HCT116 (cell line): ENCODE measurements around the gene PWWP2B. TPM values are rescaled to one million over a fixed set of nuclear protein-coding genes. Genes with fewer than 3 reads are reported as not detected.
A peak's percentile ranks its signal among the peaks of the same experiment; 100 is the strongest.

Source experiments
- ATAC-seq: fragments of 200-7000 bp; cut with Tn5 transposase; 2 replicates; pipeline ENCODE4 v1.9.1; 2020; ENCODE audit warnings: mild to moderate bottlenecking, moderate library complexity
- BruUV-seq: library from RNA; stranded (reverse); fragments of 400-500 nt; replicated peaks from 2 replicates; lab custom pipeline; 2021; lab: Mats Ljungman, UMichigan
- CTCF ChIA-PET: fragments of 300-600 bp; sonication (Branson Sonifier 250); formaldehyde crosslinking; loops from one replicate; lab custom pipeline; 2021; ENCODE audit warnings: antibody characterized with exemption; lab: Charles Lee
- POLR2A ChIA-PET: fragments of 300-600, 350-600 bp; sonication (Branson Sonifier 250); formaldehyde crosslinking; loops from one replicate; lab custom pipeline; 2021; ENCODE audit warnings: antibody characterized with exemption; lab: Charles Lee
- RAD21 ChIA-PET, 2 experiments: fragments of 300-600 bp; sonication (Branson Sonifier 250); formaldehyde crosslinking; loops; one replicate each; lab custom pipeline; 2023; ENCODE audit warnings: low total read pairs in 2 of 2; ENCODE audit not compliant: uncharacterized antibody in 2 of 2, unreplicated experiment in 2 of 2, low non-redundant PET in 1 of 2; lab: Charles Lee
- DNase-seq: peaks from one replicate; pipeline ENCODE4 v3.0.0-alpha.2; 2010; ENCODE audit warnings: low read depth, low spot score
- H2AFZ ChIP-seq: fragments of 200-600 bp; shearing (Covaris generic), sonication (generic); 2 replicates; pipeline ENCODE4 v1.6.1; 2017; ENCODE audit warnings: low read depth, mixed run types, mixed read lengths, antibody characterized with exemption, low read length; ENCODE audit not compliant: poor library complexity, severe bottlenecking
- H3K27ac ChIP-seq: 2 replicates; pipeline ENCODE4 v1.5.1; 2012; ENCODE audit warnings: low read depth, low read length
- H3K27me3 ChIP-seq: fragments of 200-600 bp; sonication (generic); 2 replicates; pipeline ENCODE4 v1.6.1; 2016; ENCODE audit warnings: mixed run types, low read length, mixed read lengths; ENCODE audit not compliant: insufficient read depth
- H3K36me3 ChIP-seq, 2 experiments: fragments of 200-500 bp in 1 of 2; fragments of 200-600 bp in 1 of 2; sonication (Bioruptor generic) in 1 of 2; sonication (generic) in 1 of 2; 2 replicates each; pipeline versions ENCODE4 v1.5.1 to v1.6.1; 2014 to 2016; ENCODE audit warnings: low read length in 2 of 2, inconsistent platforms in 1 of 2, mixed read lengths in 1 of 2, mixed run types in 1 of 2; ENCODE audit not compliant: insufficient read depth in 2 of 2, control insufficient read depth in 1 of 2
- H3K4me1 ChIP-seq, 2 experiments: fragments of 200-600 bp in 1 of 2; sonication (generic) in 1 of 2; 2 replicates each; pipeline versions ENCODE4 v1.5.1 to v1.6.1; 2012 to 2017; ENCODE audit warnings: low read length in 2 of 2, inconsistent platforms in 1 of 2, mild to moderate bottlenecking in 1 of 2, mixed read lengths in 1 of 2, mixed run types in 1 of 2, moderate library complexity in 1 of 2; ENCODE audit not compliant: insufficient read depth in 2 of 2, control insufficient read depth in 1 of 2
- H3K4me2 ChIP-seq: fragments of 200-600 bp; sonication (generic); 2 replicates; pipeline ENCODE4 v1.6.1; 2017; ENCODE audit warnings: mixed run types, low read length, mixed read lengths
- H3K4me3 ChIP-seq, 2 experiments: fragments of 200-600 bp in 1 of 2; sonication (generic) in 1 of 2; replicated peaks in 1 of 2; 2 replicates each; pipeline ENCODE4 v1.5.1; 2011 to 2016; ENCODE audit warnings: low read length in 2 of 2, control low read depth in 1 of 2, low read depth in 1 of 2, mild to moderate bottlenecking in 1 of 2, mixed read lengths in 1 of 2, mixed run types in 1 of 2
- H3K79me2 ChIP-seq: fragments of 200-600 bp; sonication (generic); 2 replicates; pipeline ENCODE4 v1.6.1; 2017; ENCODE audit warnings: mild to moderate bottlenecking, mixed run types, low read length, moderate library complexity, mixed read lengths; ENCODE audit not compliant: insufficient read depth
- H3K9ac ChIP-seq: fragments of 200-600 bp; sonication (generic); 2 replicates; pipeline ENCODE4 v1.6.1; 2016; ENCODE audit warnings: low read length, mixed read lengths
- H3K9me2 ChIP-seq: fragments of 200-600 bp; sonication (generic), shearing (Covaris generic); 2 replicates; pipeline ENCODE4 v1.6.1; 2017; ENCODE audit warnings: mixed run types, mild to moderate bottlenecking, moderate library complexity; ENCODE audit not compliant: insufficient read depth
- H3K9me3 ChIP-seq, 2 experiments: fragments of 200-500 bp in 1 of 2; fragments of 200-600 bp in 1 of 2; sonication (Bioruptor generic) in 1 of 2; sonication (generic) in 1 of 2; 2 replicates each; pipeline ENCODE4 v1.6.1; 2014 to 2017; ENCODE audit warnings: low read length in 2 of 2, mixed read lengths in 2 of 2, inconsistent platforms in 1 of 2, low read depth in 1 of 2, mild to moderate bottlenecking in 1 of 2, mixed run types in 1 of 2, moderate library complexity in 1 of 2; ENCODE audit not compliant: control insufficient read depth in 1 of 2, insufficient read depth in 1 of 2
- H4K20me1 ChIP-seq: fragments of 200-600 bp; sonication (generic), shearing (Covaris generic); 2 replicates; pipeline ENCODE4 v1.6.1; 2017; ENCODE audit warnings: mixed run types, mild to moderate bottlenecking, moderate library complexity; ENCODE audit not compliant: insufficient read depth
- CEBPB ChIP-seq: IDR thresholded peaks from 2 replicates; pipeline ENCODE4 v1.6.1; 2012; ENCODE audit warnings: low read depth
- EZH2 ChIP-seq: fragments of 200-600 bp; sonication (generic); IDR thresholded peaks from 2 replicates; pipeline ENCODE4 v1.6.1; 2017; ENCODE audit warnings: antibody characterized with exemption, mixed run types
- EZH2phosphoT487 ChIP-seq: fragments of 200-600 bp; IDR thresholded peaks from 2 replicates; pipeline ENCODE4 v1.6.1; 2018; ENCODE audit warnings: antibody characterized with exemption, borderline replicate concordance
- JUND ChIP-seq: IDR thresholded peaks from 2 replicates; pipeline ENCODE4 v1.6.1; 2012
- POLR2AphosphoS5 ChIP-seq: IDR thresholded peaks from 2 replicates; pipeline ENCODE4 v1.6.1; 2011; ENCODE audit warnings: mild to moderate bottlenecking, low read depth, low read length, moderate library complexity
- SIN3A ChIP-seq: IDR thresholded peaks from 2 replicates; pipeline ENCODE4 v1.6.1; 2012; ENCODE audit warnings: low read depth
- TCF7L2 ChIP-seq: IDR thresholded peaks from 2 replicates; pipeline ENCODE4 v1.7.0; 2011; ENCODE audit warnings: borderline replicate concordance, inconsistent platforms; ENCODE audit not compliant: insufficient read depth, insufficient read length; ENCODE audit errors: extremely low read depth
- intact Hi-C: fragments of 100-400 bp; cut with micrococcal nuclease; formaldehyde crosslinking; loops from 2 replicates; pipeline ENCODE4 v1.10.0; 2022
- total RNA-seq: library from RNA; stranded (reverse); gene quantifications from one replicate; pipeline ENCODE4 v1.2.1, GENCODE V29; 2021; ENCODE audit not compliant: unreplicated experiment
- TF ChIP-seq, protein P1 (sequence below): IDR thresholded peaks from 2 replicates; pipeline ENCODE4 v1.6.1; 2012; ENCODE audit warnings: low read depth
- TF ChIP-seq, protein P2 (sequence below): IDR thresholded peaks from 2 replicates; pipeline ENCODE4 v1.6.1; 2012
- TF ChIP-seq, protein P3 (sequence below), 3 experiments: fragments of 200-600 bp in 1 of 3; sonication (generic) in 1 of 3; IDR thresholded peaks in 2 of 3; conservative IDR thresholded peaks in 1 of 3; 2 replicates each; pipeline ENCODE4 v1.5.1; 2012 to 2017; ENCODE audit warnings: low read depth in 2 of 3, low read length in 2 of 3, antibody characterized with exemption in 1 of 3, borderline replicate concordance in 1 of 3, control low read depth in 1 of 3, mild to moderate bottlenecking in 1 of 3, mixed read lengths in 1 of 3, mixed run types in 1 of 3, moderate library complexity in 1 of 3; ENCODE audit not compliant: insufficient read depth in 1 of 3

PWWP2B gene
- total RNA-seq, 1 experiment from 2014 or later, result 13.9 TPM

DNA sequence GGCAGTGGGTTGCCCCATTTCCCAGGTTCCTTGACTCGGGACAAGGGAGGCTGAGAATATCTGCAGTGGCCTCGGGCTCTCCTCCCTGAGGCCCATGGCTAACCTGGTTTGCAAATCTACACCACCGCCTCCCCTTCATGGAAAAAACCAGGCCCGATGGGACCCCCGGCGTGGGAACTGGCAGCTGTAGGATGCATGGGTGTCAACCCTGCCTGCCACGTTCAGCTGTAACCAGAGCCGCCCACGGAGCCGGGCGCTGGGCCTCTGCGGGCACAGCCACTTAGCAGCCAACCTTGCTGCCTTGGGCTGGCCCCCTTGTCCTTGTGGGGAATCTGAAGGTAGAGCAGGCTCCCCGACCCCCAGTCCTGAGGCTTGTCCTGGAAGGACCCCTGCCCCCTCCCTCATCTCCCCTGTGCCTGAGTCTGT is 1.6 kb downstream of the PWWP2B start:
- H3K9ac ChIP-seq, result peak overlapping the region; percentile 79
- no peaks in the 10 kb centered on the region for H3K36me3 ChIP-seq
- no TSS peak for BruUV-seq
- peak overlapping the region; percentile 82 for H3K4me2 ChIP-seq
- intact Hi-C loops, result no loop called here
- H3K9me2 ChIP-seq, result no peaks in the 10 kb centered on the region
- no peaks in the 10 kb centered on the region for H3K9me3 ChIP-seq
- H4K20me1 ChIP-seq, result no peaks in the 10 kb centered on the region
- peak overlapping the region; percentile 79 for H3K27ac ChIP-seq
- no peaks in the 10 kb centered on the region for H3K27me3 ChIP-seq
- H2AFZ ChIP-seq, result no peak overlapping the region
- H3K4me1 ChIP-seq, result peaks cover 11 to 32% of the 10 kb centered on the region in 2 experiments
- H3K4me3 ChIP-seq, result peak overlapping the region; percentile 60 to 63
- TF ChIP-seq, protein P1, sequence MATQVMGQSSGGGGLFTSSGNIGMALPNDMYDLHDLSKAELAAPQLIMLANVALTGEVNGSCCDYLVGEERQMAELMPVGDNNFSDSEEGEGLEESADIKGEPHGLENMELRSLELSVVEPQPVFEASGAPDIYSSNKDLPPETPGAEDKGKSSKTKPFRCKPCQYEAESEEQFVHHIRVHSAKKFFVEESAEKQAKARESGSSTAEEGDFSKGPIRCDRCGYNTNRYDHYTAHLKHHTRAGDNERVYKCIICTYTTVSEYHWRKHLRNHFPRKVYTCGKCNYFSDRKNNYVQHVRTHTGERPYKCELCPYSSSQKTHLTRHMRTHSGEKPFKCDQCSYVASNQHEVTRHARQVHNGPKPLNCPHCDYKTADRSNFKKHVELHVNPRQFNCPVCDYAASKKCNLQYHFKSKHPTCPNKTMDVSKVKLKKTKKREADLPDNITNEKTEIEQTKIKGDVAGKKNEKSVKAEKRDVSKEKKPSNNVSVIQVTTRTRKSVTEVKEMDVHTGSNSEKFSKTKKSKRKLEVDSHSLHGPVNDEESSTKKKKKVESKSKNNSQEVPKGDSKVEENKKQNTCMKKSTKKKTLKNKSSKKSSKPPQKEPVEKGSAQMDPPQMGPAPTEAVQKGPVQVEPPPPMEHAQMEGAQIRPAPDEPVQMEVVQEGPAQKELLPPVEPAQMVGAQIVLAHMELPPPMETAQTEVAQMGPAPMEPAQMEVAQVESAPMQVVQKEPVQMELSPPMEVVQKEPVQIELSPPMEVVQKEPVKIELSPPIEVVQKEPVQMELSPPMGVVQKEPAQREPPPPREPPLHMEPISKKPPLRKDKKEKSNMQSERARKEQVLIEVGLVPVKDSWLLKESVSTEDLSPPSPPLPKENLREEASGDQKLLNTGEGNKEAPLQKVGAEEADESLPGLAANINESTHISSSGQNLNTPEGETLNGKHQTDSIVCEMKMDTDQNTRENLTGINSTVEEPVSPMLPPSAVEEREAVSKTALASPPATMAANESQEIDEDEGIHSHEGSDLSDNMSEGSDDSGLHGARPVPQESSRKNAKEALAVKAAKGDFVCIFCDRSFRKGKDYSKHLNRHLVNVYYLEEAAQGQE, result no peak
- ChIA-PET POLR2A (no interaction called here), CTCF (no interaction called here), RAD21 (no interaction called here)
- ATAC-seq, result no peak
- peaks cover 47% of the 10 kb centered on the region for H3K79me2 ChIP-seq
- no peak for DNase-seq

DNA sequence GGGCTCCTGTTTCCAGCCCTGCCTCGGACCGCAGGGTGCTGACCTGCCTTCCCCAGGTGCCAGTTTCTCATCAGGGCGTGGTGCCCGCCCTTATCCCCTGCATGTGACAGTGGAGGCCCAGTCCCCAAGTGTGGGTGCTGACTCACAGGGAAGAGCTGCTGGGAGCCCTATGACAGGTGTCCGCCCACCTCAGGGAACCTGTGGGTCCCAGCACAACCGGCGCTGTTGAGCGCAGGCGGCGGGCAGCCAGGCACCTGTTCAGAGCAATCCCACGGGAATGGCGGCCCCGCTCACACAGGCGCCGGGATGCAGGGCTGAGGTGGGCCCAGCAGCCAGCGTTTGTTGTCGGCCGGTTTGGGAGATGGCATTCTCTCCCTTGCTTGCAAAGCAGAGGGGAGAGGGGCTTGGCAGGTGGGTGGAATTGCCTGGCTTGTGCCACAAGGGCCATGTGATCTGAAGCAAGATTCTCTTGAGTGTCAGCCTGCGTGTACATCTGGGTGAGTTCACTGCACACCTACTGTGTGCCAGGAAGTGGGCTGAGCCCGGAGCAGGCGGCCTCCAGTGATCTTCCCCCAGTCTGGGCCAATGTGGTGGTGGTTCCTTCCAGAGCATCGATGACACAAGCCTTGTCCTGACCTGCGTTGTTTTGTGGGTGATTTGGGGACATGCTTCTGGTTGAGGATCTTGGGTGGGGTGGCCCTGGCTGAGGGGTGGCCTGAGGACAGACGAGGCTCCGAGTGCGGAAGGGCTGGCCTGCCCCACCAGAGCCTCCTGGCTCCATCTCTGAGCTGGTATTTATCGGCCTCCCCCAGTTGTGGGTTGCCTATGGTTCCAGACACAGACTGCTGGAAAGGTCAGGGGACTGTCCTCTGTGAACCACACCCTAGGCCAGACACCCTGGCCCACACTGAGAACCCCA is 2.4 kb downstream of the PWWP2B start:
- Histone ChIP-seq H2AFZ (no peak overlapping the region), H4K20me1 (no peaks in the 10 kb centered on the region), H3K79me2 (peaks cover 49% of the 10 kb centered on the region), H3K9ac (peak overlapping the region; percentile 79; the same call in 1 of the 2 replicates), H3K36me3 (no peaks in the 10 kb centered on the region), H3K4me2 (0 out of 2 replicates have a peak overlapping the region, but pooled peaks have one; percentile 82), H3K9me2 (no peaks in the 10 kb centered on the region), H3K9me3 (no peaks in the 10 kb centered on the region), H3K4me1 (peaks cover 11 to 30% of the 10 kb centered on the region in 2 experiments), H3K27me3 (no peaks in the 10 kb centered on the region), H3K27ac (no peak overlapping the region; the same call in 1 of the 2 replicates), H3K4me3 (no peak overlapping the region)
- BruUV-seq, result no TSS peak
- ChIA-PET CTCF (no interaction called here), POLR2A (no interaction called here), RAD21 (no interaction called here)
- DNase-seq (no peak), ATAC-seq (no peak)
- intact Hi-C loops, result no loop called here
- TF ChIP-seq EZH2phosphoT487 (no peak), EZH2 (no peak), JUND (no peak), TCF7L2 (no peak), POLR2AphosphoS5 (no peak), SIN3A (no peak), CEBPB (no peak)
- TF ChIP-seq, protein P2, sequence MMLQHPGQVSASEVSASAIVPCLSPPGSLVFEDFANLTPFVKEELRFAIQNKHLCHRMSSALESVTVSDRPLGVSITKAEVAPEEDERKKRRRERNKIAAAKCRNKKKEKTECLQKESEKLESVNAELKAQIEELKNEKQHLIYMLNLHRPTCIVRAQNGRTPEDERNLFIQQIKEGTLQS, result no peak
- TF ChIP-seq, protein P3, sequence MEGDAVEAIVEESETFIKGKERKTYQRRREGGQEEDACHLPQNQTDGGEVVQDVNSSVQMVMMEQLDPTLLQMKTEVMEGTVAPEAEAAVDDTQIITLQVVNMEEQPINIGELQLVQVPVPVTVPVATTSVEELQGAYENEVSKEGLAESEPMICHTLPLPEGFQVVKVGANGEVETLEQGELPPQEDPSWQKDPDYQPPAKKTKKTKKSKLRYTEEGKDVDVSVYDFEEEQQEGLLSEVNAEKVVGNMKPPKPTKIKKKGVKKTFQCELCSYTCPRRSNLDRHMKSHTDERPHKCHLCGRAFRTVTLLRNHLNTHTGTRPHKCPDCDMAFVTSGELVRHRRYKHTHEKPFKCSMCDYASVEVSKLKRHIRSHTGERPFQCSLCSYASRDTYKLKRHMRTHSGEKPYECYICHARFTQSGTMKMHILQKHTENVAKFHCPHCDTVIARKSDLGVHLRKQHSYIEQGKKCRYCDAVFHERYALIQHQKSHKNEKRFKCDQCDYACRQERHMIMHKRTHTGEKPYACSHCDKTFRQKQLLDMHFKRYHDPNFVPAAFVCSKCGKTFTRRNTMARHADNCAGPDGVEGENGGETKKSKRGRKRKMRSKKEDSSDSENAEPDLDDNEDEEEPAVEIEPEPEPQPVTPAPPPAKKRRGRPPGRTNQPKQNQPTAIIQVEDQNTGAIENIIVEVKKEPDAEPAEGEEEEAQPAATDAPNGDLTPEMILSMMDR (IDR thresholded peaks at IDR 0.05 in 2 of 3, conservative IDR thresholded peaks at IDR 0.05 in 1 of 3; ENCODE audit: borderline replicate concordance in 1 of 3, insufficient read depth in 1 of 3, low read depth in 2 of 3, low read length in 2 of 3), result no peak
